GM15510 (cell line): Measurements from ENCODE around the gene GHRH.

Experiments
- POLR2A ChIP-seq: IDR thresholded peaks from 3 replicates; pipeline ENCODE4 v1.6.1; 2011; ENCODE audit warnings: borderline replicate concordance; ENCODE audit not compliant: insufficient read length; ENCODE audit errors: extremely low read depth

The GHRH gene

GRCh38 chr20:37261714-37262113, at the start of gene GHRH:
TSS of gene GHRH (minus strand) at chr20:37261814. CDS start at chr20:37256889, 4,925 bp downstream.
- TF ChIP-seq POLR2A: no peak

DNA sequence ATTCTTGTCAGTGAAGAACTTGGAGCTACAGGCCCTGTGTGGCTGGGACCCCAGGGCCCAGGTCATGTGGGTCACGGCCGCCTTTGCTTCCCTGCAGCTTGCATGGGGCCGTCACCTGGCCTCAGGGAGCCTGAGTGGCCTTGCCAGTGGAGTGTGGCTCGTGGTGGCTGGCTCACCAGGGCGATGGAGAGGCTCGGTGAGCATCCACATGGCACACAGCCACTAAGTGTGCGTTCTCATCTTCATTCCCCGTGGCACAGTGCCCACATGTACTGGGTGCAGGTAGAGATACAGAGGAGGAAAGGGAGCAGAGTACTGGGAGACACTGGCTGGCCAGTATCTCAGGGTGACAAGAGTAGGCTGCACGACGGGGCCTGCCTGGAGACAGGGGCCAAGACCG, 49.3 kb upstream of the GHRH start:
- TF ChIP-seq POLR2A: no peak

- TF ChIP-seq POLR2A: no peak
These were observed 48.4 kb upstream of the GHRH start for GRCh38 chr20:37309936-37310590.

- TF ChIP-seq POLR2A: no peak
These were observed 47.7 kb upstream of the GHRH start for GRCh38 chr20:37309290-37309689.

DNA sequence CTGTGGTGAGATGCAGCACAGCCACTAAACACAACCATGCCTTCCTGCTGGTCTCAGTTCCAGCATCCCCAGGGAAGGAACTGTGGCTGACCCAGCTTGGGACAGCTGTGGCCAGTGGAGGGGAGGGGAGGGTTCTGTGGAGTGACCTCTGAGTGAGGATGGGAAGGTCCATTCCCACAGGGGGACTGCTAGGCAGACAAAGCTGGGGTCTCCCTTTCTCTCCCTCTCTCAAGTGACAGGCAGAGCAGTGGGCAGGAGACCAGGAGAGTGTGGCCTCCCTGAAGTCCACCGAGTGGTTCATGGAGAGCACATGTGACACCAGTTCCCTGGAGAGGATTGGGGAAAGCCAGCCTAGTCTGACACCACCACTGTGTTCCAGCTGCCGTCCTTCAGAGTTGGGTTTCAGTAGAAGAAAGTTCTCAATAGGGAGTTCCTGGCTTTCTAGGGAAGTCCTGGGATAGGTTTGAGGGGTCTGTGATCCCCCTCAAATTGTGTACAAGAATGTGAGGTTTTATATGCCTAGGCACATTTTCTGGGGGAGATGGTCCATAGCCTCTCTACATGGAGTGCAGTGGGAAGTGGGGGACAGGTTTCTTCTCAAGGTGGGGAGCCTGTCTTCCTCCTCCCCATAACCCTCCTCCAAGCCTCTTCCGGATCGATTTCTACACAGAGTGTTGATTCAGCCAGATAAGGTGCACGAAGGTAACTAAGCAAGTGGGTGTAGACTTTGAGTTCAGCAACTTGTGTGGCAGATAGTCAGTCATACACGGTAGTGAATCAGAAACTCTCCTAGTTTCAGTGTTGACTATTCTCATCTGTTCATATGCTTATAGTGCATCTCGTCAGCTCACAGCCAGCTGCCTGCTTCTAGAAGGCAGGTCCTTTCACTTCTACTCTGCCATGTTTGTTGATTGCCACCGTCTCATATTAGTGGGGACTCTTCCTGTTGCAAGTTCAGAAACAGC, 46.8 kb upstream of the GHRH start:
- TF ChIP-seq POLR2A: no peak

DNA sequence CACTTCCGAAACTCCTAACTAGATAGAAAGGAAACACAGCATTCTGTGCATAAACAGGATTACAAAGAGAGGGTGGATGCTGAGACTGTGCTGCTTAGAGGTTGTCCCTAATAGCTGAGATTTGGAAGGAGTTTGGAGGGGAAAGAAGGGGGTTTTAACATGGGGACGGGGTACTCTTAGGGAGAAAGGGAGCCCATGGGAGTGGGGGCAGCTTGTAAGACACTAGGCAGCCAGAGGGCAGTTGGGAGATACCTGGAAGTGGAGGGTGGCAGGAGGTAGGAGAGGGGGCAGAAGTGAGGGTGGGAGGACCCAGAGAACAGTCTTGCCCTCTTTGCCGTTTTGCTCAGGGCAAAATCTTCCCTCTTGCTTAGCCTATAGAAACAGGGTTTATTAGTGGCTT, 44.2 kb upstream of the GHRH start:
- TF ChIP-seq POLR2A: no peak

- no peak for TF ChIP-seq POLR2A
These were observed 43.5 kb upstream of the GHRH start for GRCh38 chr20:37305079-37305478.

DNA sequence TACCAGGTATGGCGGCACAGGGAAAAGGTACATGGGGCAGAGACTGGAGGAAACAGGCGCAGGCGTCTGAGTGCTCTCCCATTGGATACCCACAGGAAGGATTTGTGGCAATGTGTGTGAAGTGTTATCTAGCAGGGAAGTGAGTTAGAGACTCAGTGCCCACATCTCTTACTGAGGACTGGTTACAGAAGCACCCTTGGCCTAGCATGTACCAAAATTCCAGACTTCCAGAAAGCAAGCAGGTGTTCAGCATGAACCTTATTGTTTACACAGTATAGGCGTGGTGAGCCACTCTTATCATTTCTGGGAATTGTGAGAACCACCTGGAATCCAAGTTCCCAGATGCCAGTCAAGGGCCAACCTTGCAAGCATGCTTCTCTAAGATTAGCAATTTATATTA, 42.0 kb upstream of the GHRH start:
- TF ChIP-seq POLR2A: no peak

DNA sequence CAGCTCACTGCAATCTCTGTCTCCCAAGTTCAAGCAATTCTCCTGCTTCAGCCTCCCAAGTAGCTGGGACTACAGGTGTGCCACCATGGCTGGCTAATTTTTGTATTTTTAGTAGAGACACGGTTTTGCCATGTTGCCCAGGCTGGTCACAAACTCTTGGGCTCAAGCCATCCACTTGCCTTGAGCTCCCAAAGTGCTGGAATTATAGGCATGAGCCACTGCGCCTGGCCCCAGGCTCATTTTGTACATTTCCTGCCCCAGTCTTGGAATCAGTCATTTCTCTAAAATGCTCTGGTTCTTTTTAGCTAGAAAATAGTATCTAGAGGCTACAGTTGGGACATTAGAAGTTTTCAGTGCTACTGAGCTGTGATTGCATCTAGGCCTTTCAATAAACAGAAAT, 41.4 kb upstream of the GHRH start:
- TF ChIP-seq POLR2A: no peak

GRCh38 chr20:37301558-37301957, 39.9 kb upstream of the GHRH start:
- TF ChIP-seq POLR2A: no peak

DNA sequence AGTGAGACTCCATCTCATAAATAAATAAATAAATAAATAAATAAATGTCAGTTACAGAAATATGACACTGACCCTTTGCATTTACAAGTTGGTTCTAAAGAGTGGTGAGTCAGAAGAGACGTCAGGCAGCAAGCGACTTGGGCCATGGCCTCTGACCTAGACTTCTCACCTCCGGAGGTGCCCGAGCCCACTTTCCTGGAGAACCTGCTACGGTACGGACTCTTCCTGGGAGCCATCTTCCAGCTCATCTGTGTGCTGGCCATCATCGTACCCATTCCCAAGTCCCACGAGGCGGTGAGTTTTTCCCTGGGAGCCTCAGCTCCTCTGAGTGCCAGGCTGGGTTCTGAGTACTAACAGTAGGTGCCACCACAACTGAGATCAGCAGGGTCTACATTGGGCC, 39.5 kb upstream of the GHRH start:
- no peak for TF ChIP-seq POLR2A

- TF ChIP-seq POLR2A: no peak
These were observed 38.3 kb upstream of the GHRH start for GRCh38 chr20:37299718-37300528.

GRCh38 chr20:37298190-37298939, 36.8 kb upstream of the GHRH start:
- TF ChIP-seq POLR2A: no peak

DNA sequence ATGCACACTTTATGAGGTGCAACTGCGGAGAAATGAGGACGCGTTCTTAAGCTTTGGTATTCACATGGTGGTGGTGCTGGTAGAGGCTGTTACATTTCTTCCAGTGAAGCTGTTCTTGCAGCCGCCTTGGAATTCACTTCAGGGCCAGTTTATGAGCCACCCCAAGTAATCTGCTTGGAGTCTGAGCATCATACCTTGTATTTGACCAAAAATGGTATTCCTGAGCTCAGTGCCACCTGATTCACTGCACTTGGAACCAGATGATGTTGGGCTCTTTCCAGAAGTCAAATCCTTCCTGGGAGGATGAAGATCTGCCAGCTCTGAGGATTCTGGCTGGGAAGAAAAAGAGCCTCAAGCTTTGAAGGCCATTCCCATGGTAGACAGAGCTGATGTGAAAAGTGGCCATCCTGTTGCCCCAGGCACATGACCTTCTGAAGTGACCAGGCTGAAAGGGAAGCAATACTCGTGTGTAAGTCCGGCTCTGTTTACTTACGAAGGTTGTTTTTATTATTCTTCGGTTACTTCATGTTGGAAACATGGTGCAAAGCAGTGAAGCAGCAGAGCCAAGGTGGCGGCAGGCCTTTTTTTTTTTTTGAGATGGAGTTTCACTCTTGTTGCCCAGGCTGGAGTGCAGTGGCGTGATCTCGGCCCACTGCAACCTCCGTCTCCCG, 35.6 kb upstream of the GHRH start:
- no peak for TF ChIP-seq POLR2A
